ENCODE data around the gene ABCC1. TPM values are rescaled to one million over a fixed set of nuclear protein-coding genes. Genes with fewer than 3 reads are reported as not detected.

The ABCC1 gene
- total and polyA plus RNA-seq, 2 donors from 2014 or later, result 4.6 to 29.7 TPM

DNA sequence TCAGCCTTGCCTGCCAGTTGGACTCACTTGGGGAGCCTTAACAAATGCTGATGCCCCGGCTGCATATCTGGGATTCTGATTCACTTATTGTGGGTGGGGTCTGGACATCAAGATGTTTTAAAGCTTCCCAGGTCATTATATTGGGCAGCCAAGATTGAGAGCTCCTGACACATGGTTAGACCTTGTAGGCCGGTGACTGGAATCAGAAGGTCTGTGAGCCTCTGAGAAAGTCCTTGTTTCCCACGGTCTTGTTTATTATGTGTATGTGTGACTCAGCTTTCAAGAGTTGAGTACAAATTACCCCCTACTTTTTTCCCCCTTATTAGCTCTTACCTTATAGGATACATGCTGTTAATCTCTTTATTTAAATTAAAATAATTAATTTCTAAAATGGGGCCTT is 103.5 kb downstream of the ABCC1 start:
- Histone ChIP-seq H3K36me3 (ENCODE audit: control insufficient read depth in 2 of 3, insufficient read depth in 3 of 3, low read length in 3 of 3) (peaks cover 5 to 10% (median 8%) of the 10 kb centered on the region in 3 donors), H3K27ac (ENCODE audit: low read depth in 2 of 2, low read length in 2 of 2) (no peak overlapping the region), H3K4me3 (ENCODE audit: low read length in 3 of 3) (no peak overlapping the region), H3K9ac (ENCODE audit: low read length in 3 of 3) (no peak overlapping the region), H3K4me1 (ENCODE audit: control insufficient read depth in 2 of 3, insufficient read depth in 2 of 3, low read depth in 1 of 3, low read length in 3 of 3) (no peaks in the 10 kb centered on the region), H3K9me3 (ENCODE audit: control insufficient read depth in 2 of 3, insufficient read depth in 1 of 3, low read length in 3 of 3) (no peaks in the 10 kb centered on the region), H3K27me3 (ENCODE audit: control insufficient read depth, insufficient read depth, low read length) (no peaks in the 10 kb centered on the region)
- DNase-seq (no peak), FAIRE-seq (no peak)
- TF ChIP-seq, protein P1, sequence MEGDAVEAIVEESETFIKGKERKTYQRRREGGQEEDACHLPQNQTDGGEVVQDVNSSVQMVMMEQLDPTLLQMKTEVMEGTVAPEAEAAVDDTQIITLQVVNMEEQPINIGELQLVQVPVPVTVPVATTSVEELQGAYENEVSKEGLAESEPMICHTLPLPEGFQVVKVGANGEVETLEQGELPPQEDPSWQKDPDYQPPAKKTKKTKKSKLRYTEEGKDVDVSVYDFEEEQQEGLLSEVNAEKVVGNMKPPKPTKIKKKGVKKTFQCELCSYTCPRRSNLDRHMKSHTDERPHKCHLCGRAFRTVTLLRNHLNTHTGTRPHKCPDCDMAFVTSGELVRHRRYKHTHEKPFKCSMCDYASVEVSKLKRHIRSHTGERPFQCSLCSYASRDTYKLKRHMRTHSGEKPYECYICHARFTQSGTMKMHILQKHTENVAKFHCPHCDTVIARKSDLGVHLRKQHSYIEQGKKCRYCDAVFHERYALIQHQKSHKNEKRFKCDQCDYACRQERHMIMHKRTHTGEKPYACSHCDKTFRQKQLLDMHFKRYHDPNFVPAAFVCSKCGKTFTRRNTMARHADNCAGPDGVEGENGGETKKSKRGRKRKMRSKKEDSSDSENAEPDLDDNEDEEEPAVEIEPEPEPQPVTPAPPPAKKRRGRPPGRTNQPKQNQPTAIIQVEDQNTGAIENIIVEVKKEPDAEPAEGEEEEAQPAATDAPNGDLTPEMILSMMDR (IDR thresholded peaks at IDR 0.05; ENCODE audit: borderline replicate concordance, extremely low read depth, insufficient read depth), result no peak
- intact Hi-C loops (cut with DNase I), result no loop called here

DNA sequence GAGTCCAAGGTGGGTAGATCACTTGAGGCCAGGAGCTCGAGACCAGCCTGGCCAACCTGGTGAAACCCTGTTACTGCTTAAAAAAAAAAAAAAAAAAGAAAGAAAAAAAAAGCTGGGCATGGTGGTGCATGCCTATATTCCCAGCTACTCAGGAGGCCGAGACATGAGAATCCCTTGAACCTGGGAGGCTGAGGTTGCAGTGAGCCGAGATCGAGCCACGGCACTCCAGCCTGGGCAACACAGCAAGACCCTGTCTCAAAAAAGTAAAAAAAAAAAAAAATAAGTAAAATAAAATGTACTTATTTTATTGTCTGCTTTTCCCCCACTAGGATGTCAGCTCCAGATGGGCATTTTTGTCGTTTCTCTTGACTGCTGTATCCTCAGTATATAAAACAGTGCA is 107.7 kb downstream of the ABCC1 start:
- no peak overlapping the region for H3K27ac ChIP-seq (ENCODE audit: low read depth in 2 of 2, low read length in 2 of 2)
- no peak for FAIRE-seq

DNA sequence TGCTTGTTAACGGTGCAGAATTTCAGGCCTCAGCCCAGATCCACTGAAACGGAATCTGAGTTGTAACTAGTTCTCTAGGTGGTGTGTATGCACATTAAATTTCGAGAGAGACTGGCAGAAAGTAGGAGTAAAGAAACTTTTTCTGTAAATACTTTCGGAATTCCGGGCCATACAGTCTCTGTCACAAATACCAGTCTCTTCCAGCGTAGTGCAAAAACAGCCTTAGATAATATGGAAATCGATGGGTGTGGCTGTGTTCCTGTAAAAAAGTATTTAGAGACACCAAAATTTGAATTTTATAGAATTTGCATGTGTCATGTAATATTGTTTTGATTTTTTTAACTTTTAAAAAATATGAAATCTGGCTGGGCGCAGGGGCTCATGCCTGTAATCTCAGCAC is 109.7 kb downstream of the ABCC1 start:
- FAIRE-seq (no peak), DNase-seq (no peak)
- no peaks in the 10 kb centered on the region for H3K9me3 ChIP-seq (ENCODE audit: control insufficient read depth in 2 of 3, insufficient read depth in 1 of 3, low read length in 3 of 3)
- no peak overlapping the region for H3K4me3 ChIP-seq (ENCODE audit: low read length in 3 of 3)
- intact Hi-C loops (cut with DNase I), result no loop called here
- H3K4me1 ChIP-seq (ENCODE audit: control insufficient read depth in 2 of 3, insufficient read depth in 2 of 3, low read depth in 1 of 3, low read length in 3 of 3), result no peaks in the 10 kb centered on the region
- TF ChIP-seq, protein P1 (IDR thresholded peaks at IDR 0.05; ENCODE audit: borderline replicate concordance, extremely low read depth, insufficient read depth), result no peak
- no peak overlapping the region for H3K27ac ChIP-seq (ENCODE audit: low read depth in 2 of 2, low read length in 2 of 2)
- H3K36me3 ChIP-seq (ENCODE audit: control insufficient read depth in 2 of 3, insufficient read depth in 3 of 3, low read length in 3 of 3), result peaks cover 0 to 6% (median 3%) of the 10 kb centered on the region in 3 donors
- no peaks in the 10 kb centered on the region for H3K27me3 ChIP-seq (ENCODE audit: control insufficient read depth, insufficient read depth, low read length)
- no peak overlapping the region for H3K9ac ChIP-seq (ENCODE audit: low read length in 3 of 3)

More for the DNA sequence above, 107.7 kb downstream of the ABCC1 start:
- Histone ChIP-seq H3K9me3 (ENCODE audit: control insufficient read depth in 2 of 3, insufficient read depth in 1 of 3, low read length in 3 of 3) (no peaks in the 10 kb centered on the region), H3K4me1 (ENCODE audit: control insufficient read depth in 2 of 3, insufficient read depth in 2 of 3, low read depth in 1 of 3, low read length in 3 of 3) (no peaks in the 10 kb centered on the region), H3K4me3 (ENCODE audit: low read length in 3 of 3) (no peak overlapping the region), H3K9ac (ENCODE audit: low read length in 3 of 3) (no peak overlapping the region), H3K27me3 (ENCODE audit: control insufficient read depth, insufficient read depth, low read length) (no peaks in the 10 kb centered on the region), H3K36me3 (ENCODE audit: control insufficient read depth in 2 of 3, insufficient read depth in 3 of 3, low read length in 3 of 3) (peaks cover 3 to 6% (median 4%) of the 10 kb centered on the region in 3 donors)
- intact Hi-C loops (cut with DNase I), result no loop called here
- no peak for DNase-seq
- TF ChIP-seq, protein P1 (IDR thresholded peaks at IDR 0.05; ENCODE audit: borderline replicate concordance, extremely low read depth, insufficient read depth), result no peak

Data from kidney (tissue), 14 donors.